Muscle of leg (tissue), 11 donors: Measurements from ENCODE around the gene NCKAP5. TPM values are rescaled to one million over a fixed set of nuclear protein-coding genes. Genes with fewer than 3 reads are reported as not detected.

Experiments
- DNase-seq: peaks from one replicate; pipeline ENCODE4 v3.0.0; 2013
- H3K27ac ChIP-seq: one replicate; pipeline ENCODE4 v1.5.1; 2013; ENCODE audit warnings: mild to moderate bottlenecking, low read length, control low read depth
- H3K27me3 ChIP-seq: one replicate; pipeline ENCODE4 v1.6.1; 2013; ENCODE audit warnings: low read length; ENCODE audit not compliant: control insufficient read depth, insufficient read depth
- H3K36me3 ChIP-seq: one replicate; pipeline ENCODE4 v1.6.1; 2013; ENCODE audit warnings: low read length; ENCODE audit not compliant: control insufficient read depth, insufficient read depth
- H3K4me1 ChIP-seq: one replicate; pipeline ENCODE4 v1.6.1; 2013; ENCODE audit warnings: low read length; ENCODE audit not compliant: control insufficient read depth, insufficient read depth
- H3K4me3 ChIP-seq: one replicate; pipeline ENCODE4 v1.5.1; 2013; ENCODE audit warnings: low read length, control low read depth
- H3K9me3 ChIP-seq: replicated peaks from 2 replicates; pipeline ENCODE4 v1.6.1; 2013; ENCODE audit warnings: low read depth, low read length; ENCODE audit not compliant: control insufficient read depth
- WGBS: methylation state at CpG from one replicate; pipeline ENCODE4 v1.1.5; 2013; ENCODE audit warnings: missing lambda C conversion rate; ENCODE audit not compliant: insufficient coverage; 5-methylcytosine and 5-hydroxymethylcytosine counted together
- polyA plus RNA-seq, 8 donors: library from polyadenylated mRNA; unstranded; fragments of 120-200 nt; gene quantifications; one replicate each; pipeline versions ENCODE4 v1.2.1 to v1.2.3, GENCODE V29; 2013; ENCODE audit warnings: inconsistent platforms in 1 of 8, low replicate concordance in 1 of 8; ENCODE audit not compliant: insufficient read length in 8 of 8, insufficient read depth in 1 of 8
- total RNA-seq: library from RNA; stranded (reverse); fragments of 120-200 nt; gene quantifications from one replicate; pipeline ENCODE4 v1.2.4, GENCODE V29; 2013

Gene NCKAP5
- total and polyA plus RNA-seq, 9 donors: 3.7 to 8.9 (median 5.0) TPM

DNA sequence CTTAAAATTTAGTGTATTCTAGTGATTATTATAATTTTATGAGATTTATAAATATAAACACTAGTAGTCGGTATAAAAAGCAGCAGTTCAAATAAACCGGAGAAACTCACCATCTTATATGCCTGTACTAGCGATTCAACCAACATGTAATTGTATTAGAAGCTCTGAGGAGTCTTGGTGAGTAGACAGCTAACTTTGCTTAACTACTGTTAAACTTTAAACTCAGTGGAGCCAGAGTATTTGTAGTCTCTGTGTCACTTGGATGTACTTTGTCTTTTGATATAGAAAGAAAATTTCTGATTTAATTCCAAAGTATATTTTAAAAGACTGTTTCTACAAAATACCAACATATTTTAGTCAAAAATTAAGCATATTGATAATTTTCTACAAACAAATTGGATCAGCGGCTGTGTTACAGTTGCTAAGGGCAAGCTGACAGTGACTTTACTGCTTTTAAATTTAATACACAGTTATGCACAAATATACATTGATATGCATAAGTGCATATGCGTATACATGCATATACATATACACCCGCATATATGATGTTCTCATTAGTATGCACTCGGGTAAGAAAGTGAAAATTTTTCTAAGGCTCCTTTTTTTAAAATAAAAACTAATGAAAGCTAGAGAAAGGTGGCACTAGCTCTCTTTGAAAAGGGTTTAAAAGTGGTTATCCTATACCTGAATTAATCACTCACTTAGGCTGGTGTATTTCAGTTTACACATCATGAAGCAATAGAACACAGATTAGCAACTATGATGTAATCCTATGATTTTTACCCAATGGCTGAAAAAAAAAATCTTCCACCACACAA is 374.5 kb downstream of the NCKAP5 start:
- H3K9me3 ChIP-seq: no peaks in the 10 kb centered on the region
- no peaks in the 10 kb centered on the region for H3K27me3 ChIP-seq
- no CpG with 5 or more reads among the region's 7 CpGs for WGBS

GRCh38 chr2:133192028-133192427 is 376.2 kb downstream of the NCKAP5 start:
- no CpG with 5 or more reads among the region's 3 CpGs for WGBS
- H3K27me3 ChIP-seq: no peaks in the 10 kb centered on the region
- no peaks in the 10 kb centered on the region for H3K36me3 ChIP-seq
- no peaks in the 10 kb centered on the region for H3K9me3 ChIP-seq
- no peak overlapping the region for H3K4me3 ChIP-seq
- H3K27ac ChIP-seq: no peak overlapping the region
- no peaks in the 10 kb centered on the region for H3K4me1 ChIP-seq
- DNase-seq: no peak

More for the DNA sequence above, 374.5 kb downstream of the NCKAP5 start:
- Histone ChIP-seq H3K4me3 (no peak overlapping the region), H3K4me1 (no peaks in the 10 kb centered on the region), H3K27ac (no peak overlapping the region), H3K36me3 (no peaks in the 10 kb centered on the region)
- no peak for DNase-seq

DNA sequence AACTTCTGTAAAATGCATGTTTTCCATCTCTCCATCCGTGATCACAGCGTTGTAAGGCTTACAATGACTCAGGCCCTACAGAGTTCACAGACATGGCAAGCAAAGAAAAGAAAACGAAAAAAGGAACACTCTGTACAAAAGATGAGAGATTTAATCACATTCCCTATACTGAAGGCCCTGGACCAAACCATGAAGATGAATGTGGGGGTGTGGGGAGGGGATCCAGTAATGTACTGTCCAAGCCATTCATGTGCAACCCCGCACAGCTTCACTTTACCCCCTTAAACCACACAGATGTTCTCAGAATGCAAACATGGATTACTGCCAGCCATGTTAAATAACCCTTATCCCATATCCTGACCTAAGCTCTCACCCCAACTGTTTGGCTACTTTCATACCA is 391.1 kb downstream of the NCKAP5 start:
- Histone ChIP-seq H3K27ac (no peak overlapping the region), H3K9me3 (no peaks in the 10 kb centered on the region), H3K36me3 (no peaks in the 10 kb centered on the region), H3K4me1 (no peaks in the 10 kb centered on the region), H3K4me3 (no peak overlapping the region), H3K27me3 (no peaks in the 10 kb centered on the region)
- no peak for DNase-seq
- no CpG with 5 or more reads among the region's 4 CpGs for WGBS

DNA sequence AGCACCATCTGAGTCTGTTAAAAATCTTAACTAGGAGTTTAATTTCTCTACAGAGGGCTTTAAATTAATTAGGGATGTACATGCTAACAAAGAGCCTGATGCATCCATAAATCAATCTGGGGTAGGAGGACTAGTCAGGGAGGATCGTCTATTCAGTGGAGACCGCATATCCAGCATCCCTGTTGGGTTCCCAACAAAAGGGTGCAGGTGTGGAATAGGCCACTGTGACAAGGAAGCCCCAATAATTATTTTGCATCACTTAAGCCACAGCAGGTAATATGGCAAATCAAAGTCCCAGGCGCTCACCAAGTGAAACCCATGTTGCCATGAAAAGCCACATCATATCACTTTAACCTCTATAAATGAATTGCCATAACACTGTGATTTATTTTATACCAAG is 392.3 kb downstream of the NCKAP5 start:
- Histone ChIP-seq H3K4me1 (no peaks in the 10 kb centered on the region), H3K27me3 (no peaks in the 10 kb centered on the region), H3K36me3 (no peaks in the 10 kb centered on the region), H3K9me3 (no peaks in the 10 kb centered on the region), H3K4me3 (no peak overlapping the region), H3K27ac (no peak overlapping the region)
- no peak for DNase-seq
- WGBS: 100% methylated on average over 1 of the region's 3 CpGs

DNA sequence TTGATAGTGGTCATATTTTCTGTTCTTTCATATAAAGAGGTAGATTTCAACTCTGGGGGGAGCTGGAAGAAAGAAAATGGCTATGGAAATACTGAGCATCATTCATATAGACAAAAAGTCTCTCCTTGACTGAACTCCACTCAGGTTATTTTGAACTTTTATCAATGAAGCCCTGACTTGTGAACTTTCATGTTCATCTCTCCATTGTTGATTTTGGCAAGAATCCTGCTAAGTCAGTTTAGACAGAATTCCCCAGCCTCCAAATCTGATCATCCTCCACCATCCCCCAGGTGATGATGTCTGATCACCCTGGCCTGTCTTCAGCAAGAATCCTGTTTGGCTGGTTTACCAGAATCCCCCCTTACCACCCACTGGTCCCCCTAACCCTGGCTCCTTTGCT is 395.0 kb downstream of the NCKAP5 start:
- no peak overlapping the region for H3K4me3 ChIP-seq
- no peaks in the 10 kb centered on the region for H3K9me3 ChIP-seq
- no peak overlapping the region for H3K27ac ChIP-seq
- no peaks in the 10 kb centered on the region for H3K36me3 ChIP-seq
- H3K27me3 ChIP-seq: no peaks in the 10 kb centered on the region
- DNase-seq: peak; percentile 26
- no peaks in the 10 kb centered on the region for H3K4me1 ChIP-seq

- Histone ChIP-seq H3K4me3 (no peak overlapping the region), H3K4me1 (no peaks in the 10 kb centered on the region), H3K27me3 (no peaks in the 10 kb centered on the region), H3K36me3 (no peaks in the 10 kb centered on the region), H3K27ac (no peak overlapping the region), H3K9me3 (no peaks in the 10 kb centered on the region)
- peak; percentile 81 for DNase-seq
- WGBS: no CpG with 5 or more reads among the region's 3 CpGs
Observed at GRCh38 chr2:133171393-133172004, 396.8 kb downstream of the NCKAP5 start.

- H3K9me3 ChIP-seq: no peaks in the 10 kb centered on the region
- no peaks in the 10 kb centered on the region for H3K4me1 ChIP-seq
- H3K27ac ChIP-seq: no peak overlapping the region
- WGBS: 25% methylated on average over 8 of the region's 10 CpGs
- H3K4me3 ChIP-seq: no peak overlapping the region
- peak; percentile 11 for DNase-seq
- no peaks in the 10 kb centered on the region for H3K36me3 ChIP-seq
- H3K27me3 ChIP-seq: no peaks in the 10 kb centered on the region
Observed at GRCh38 chr2:133169274-133169912, 398.9 kb downstream of the NCKAP5 start.

- no peaks in the 10 kb centered on the region for H3K4me1 ChIP-seq
- DNase-seq: no peak
- no peak overlapping the region for H3K4me3 ChIP-seq
- H3K36me3 ChIP-seq: no peaks in the 10 kb centered on the region
- WGBS: 93% methylated on average over 2 of the region's 3 CpGs
- no peak overlapping the region for H3K27ac ChIP-seq
- H3K27me3 ChIP-seq: no peaks in the 10 kb centered on the region
- H3K9me3 ChIP-seq: no peaks in the 10 kb centered on the region
Observed at GRCh38 chr2:133167990-133168389, 400.3 kb downstream of the NCKAP5 start.

- Histone ChIP-seq H3K9me3 (no peaks in the 10 kb centered on the region), H3K4me3 (no peak overlapping the region), H3K4me1 (no peaks in the 10 kb centered on the region), H3K27ac (no peak overlapping the region), H3K36me3 (no peaks in the 10 kb centered on the region), H3K27me3 (no peaks in the 10 kb centered on the region)
- no CpG with 5 or more reads among the region's 3 CpGs for WGBS
- no peak for DNase-seq
Observed at GRCh38 chr2:133167223-133167622, 401.0 kb downstream of the NCKAP5 start.

DNA sequence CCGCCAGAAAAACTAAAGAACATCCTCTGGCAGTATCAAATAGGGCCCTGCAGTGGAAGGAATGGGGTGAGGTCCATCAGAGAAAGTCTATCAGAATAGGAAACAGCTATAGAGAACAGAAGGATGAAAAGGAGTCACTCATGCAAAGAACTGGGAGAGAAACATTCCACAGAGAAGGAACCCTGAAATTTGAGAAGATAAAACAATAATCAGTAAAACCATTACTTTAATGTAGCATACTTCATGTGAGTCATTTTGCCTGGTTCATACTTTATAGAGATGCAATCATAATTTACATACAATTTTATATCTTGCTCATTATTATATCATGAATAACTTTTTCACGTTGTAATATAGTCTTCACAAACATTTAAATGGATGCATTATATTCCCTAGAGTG is 402.2 kb downstream of the NCKAP5 start:
- no peaks in the 10 kb centered on the region for H3K9me3 ChIP-seq
- no peak overlapping the region for H3K4me3 ChIP-seq
- H3K36me3 ChIP-seq: no peaks in the 10 kb centered on the region
- no peak overlapping the region for H3K27ac ChIP-seq
- 86% methylated on average over 1 of the region's 2 CpGs for WGBS
- DNase-seq: no peak
- H3K27me3 ChIP-seq: no peaks in the 10 kb centered on the region
- H3K4me1 ChIP-seq: no peaks in the 10 kb centered on the region
